HEK293 (cell line): ENCODE results near the gene FOXD1.
A peak's percentile ranks its signal among the peaks of the same experiment; 100 is the strongest.

ENCODE experiments used
- CTCF ChIA-PET: fragments of 350-600 bp; formaldehyde crosslinking; extraction: SDS; loops from one replicate; lab custom pipeline; 2021; ENCODE audit warnings: antibody characterized with exemption; lab: Yijun Ruan, JAX
- POLR2A ChIA-PET: fragments of 300-600 bp; formaldehyde crosslinking; extraction: SDS; loops from one replicate; lab custom pipeline; 2020; ENCODE audit warnings: antibody characterized with exemption, inconsistent platforms; lab: Yijun Ruan, JAX
- H3K27ac ChIP-seq: fragments of 200-500 bp; sonication (Bioruptor generic); 2 replicates; pipeline ENCODE4 v1.5.1; 2014; ENCODE audit warnings: low read depth, low read length, control low read depth, inconsistent platforms; ENCODE audit errors: extremely low read depth
- H3K36me3 ChIP-seq, 2 experiments: fragments of 200-500 bp in 1 of 2; sonication (Bioruptor generic) in 1 of 2; 1 replicate in 1 of 2; 2 replicates in 1 of 2; pipeline ENCODE4 v1.5.1; 2014 to 2017; ENCODE audit warnings: inconsistent platforms in 2 of 2, low read length in 2 of 2; ENCODE audit not compliant: control insufficient read depth in 2 of 2, insufficient read depth in 1 of 2
- H3K4me1 ChIP-seq: fragments of 200-500 bp; sonication (Bioruptor generic); 2 replicates; pipeline ENCODE4 v1.5.1; 2014; ENCODE audit warnings: mild to moderate bottlenecking, low read length, inconsistent platforms; ENCODE audit not compliant: control insufficient read depth, insufficient read depth
- H3K4me3 ChIP-seq: 2 replicates; pipeline ENCODE4 v1.5.1; 2011; ENCODE audit warnings: low read depth, mild to moderate bottlenecking, control low read depth, low read length, moderate library complexity
- H3K9me3 ChIP-seq: fragments of 200-500 bp; sonication (Bioruptor generic); 2 replicates; pipeline ENCODE4 v1.5.1; 2014; ENCODE audit warnings: low read depth, low read length, inconsistent platforms; ENCODE audit not compliant: control insufficient read depth, insufficient read depth
- BCL6B ChIP-seq: fragments of 450-650 bp; formaldehyde crosslinking; IDR thresholded peaks from 2 replicates; pipeline ENCODE4 v1.5.1; 2017; ENCODE audit warnings: missing biosample characterization, missing genetic modification characterization
- HIC1 ChIP-seq: fragments of 450-650 bp; formaldehyde crosslinking; IDR thresholded peaks from 2 replicates; pipeline ENCODE4 v1.5.1; 2016; ENCODE audit warnings: missing biosample characterization, missing genetic modification characterization
- IKZF3 ChIP-seq: fragments of 450-650 bp; IDR thresholded peaks from 2 replicates; pipeline ENCODE4 v1.5.0; 2018; ENCODE audit warnings: missing biosample characterization, mild to moderate bottlenecking, missing genetic modification characterization, moderate library complexity
- SCRT1 ChIP-seq: fragments of 450-650 bp; formaldehyde crosslinking; IDR thresholded peaks from 2 replicates; pipeline ENCODE4 v1.5.1; 2016; ENCODE audit warnings: missing biosample characterization, missing genetic modification characterization, borderline replicate concordance
- SCRT2 ChIP-seq: fragments of 450-650 bp; formaldehyde crosslinking; IDR thresholded peaks from 2 replicates; pipeline ENCODE4 v1.5.1; 2016; ENCODE audit warnings: missing biosample characterization, missing genetic modification characterization
- SP7 ChIP-seq: fragments of 450-650 bp; formaldehyde crosslinking; IDR thresholded peaks from 2 replicates; pipeline ENCODE4 v1.5.1; 2016; ENCODE audit warnings: missing biosample characterization, missing genetic modification characterization
- ZBTB17 ChIP-seq: fragments of 450-650 bp; formaldehyde crosslinking; IDR thresholded peaks from 2 replicates; pipeline ENCODE4 v1.5.1; 2016; ENCODE audit warnings: missing biosample characterization, missing genetic modification characterization
- ZBTB8A ChIP-seq: fragments of 450-650 bp; formaldehyde crosslinking; IDR thresholded peaks from 2 replicates; pipeline ENCODE4 v1.5.1; 2016; ENCODE audit warnings: missing biosample characterization, missing genetic modification characterization
- ZNF140 ChIP-seq: fragments of 450-650 bp; formaldehyde crosslinking; IDR thresholded peaks from 2 replicates; pipeline ENCODE4 v1.5.1; 2016; ENCODE audit warnings: missing biosample characterization, missing genetic modification characterization
- ZNF202 ChIP-seq: fragments of 450-650 bp; formaldehyde crosslinking; IDR thresholded peaks from 2 replicates; pipeline ENCODE4 v1.5.1; 2016; ENCODE audit warnings: missing biosample characterization, missing genetic modification characterization, borderline replicate concordance
- ZNF558 ChIP-seq: fragments of 450-650 bp; formaldehyde crosslinking; IDR thresholded peaks from 2 replicates; pipeline ENCODE4 v1.5.1; 2016; ENCODE audit warnings: missing biosample characterization, missing genetic modification characterization
- ZNF664 ChIP-seq: fragments of 450-650 bp; formaldehyde crosslinking; IDR thresholded peaks from 2 replicates; pipeline ENCODE4 v1.5.1; 2016; ENCODE audit warnings: missing biosample characterization, missing genetic modification characterization
- ZNF701 ChIP-seq: fragments of 450-650 bp; formaldehyde crosslinking; IDR thresholded peaks from 2 replicates; pipeline ENCODE4 v1.5.1; 2016; ENCODE audit warnings: missing biosample characterization, missing genetic modification characterization
- TF ChIP-seq, protein P1 (sequence below): fragments of 450-650 bp; formaldehyde crosslinking; IDR thresholded peaks from 2 replicates; pipeline ENCODE4 v1.5.1; 2017; ENCODE audit warnings: missing biosample characterization, missing genetic modification characterization
- TF ChIP-seq, protein P2 (sequence below): fragments of 450-650 bp; formaldehyde crosslinking; IDR thresholded peaks from 2 replicates; pipeline ENCODE4 v1.5.1; 2016; ENCODE audit warnings: missing biosample characterization, missing genetic modification characterization

The FOXD1 gene

DNA sequence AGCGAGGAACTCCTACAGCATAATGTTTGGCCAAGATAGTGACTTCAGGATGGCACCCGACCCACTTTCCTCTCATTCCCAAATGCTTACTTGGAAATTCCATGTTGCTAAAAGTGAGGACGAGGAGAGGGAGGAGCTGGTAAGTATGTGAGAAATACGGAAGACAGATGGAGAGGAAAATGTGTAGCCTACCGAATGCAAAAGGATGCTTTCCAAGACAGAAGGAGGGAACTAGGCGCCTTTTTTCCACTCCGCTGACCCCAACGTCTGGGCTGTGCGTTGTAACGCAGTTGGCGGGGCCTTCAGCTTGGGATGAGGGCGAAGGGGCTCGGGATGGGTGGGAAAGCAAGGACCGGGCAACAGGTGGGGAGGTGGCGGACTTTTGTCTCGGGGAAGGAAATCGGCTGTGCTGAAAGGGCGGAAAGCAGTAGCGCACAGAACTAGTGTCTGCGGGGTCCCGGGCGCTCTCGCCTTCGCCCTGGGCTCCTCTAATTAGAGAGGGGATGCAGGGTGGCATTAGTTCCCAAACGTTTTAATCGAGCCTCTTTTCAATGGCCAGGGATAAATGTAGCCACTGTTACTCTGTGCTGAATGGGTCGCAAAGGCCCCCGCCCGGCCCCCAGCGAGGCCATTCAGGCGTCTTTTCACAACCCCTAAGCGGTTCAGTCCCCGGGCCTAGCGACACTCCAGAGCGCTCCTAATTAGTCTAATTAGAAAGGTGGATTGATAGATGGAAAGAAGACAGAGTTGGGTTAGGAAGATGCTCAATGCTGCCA lies 12.6 kb downstream of the FOXD1 start:
- H3K36me3 ChIP-seq: no peaks in the 10 kb centered on the region
- peak overlapping the region; percentile 99; the same call in 1 of the 2 replicates for H3K27ac ChIP-seq
- 0 out of 2 replicates have a peak, but pooled peaks have one; percentile 59 for TF ChIP-seq BCL6B (tag by site-specific recombination)
- TF ChIP-seq HIC1 (tag by site-specific recombination): no peak
- peak; percentile 97 for TF ChIP-seq SCRT2 (tag by site-specific recombination)
- TF ChIP-seq ZBTB8A (tag by site-specific recombination): 0 out of 2 replicates have a peak, but pooled peaks have one; percentile 29
- TF ChIP-seq ZNF202 (tag by site-specific recombination): 0 out of 2 replicates have a peak, but pooled peaks have one; percentile 54
- peak; percentile 86 for TF ChIP-seq SCRT1 (tag by site-specific recombination)
- TF ChIP-seq ZNF701 (tag by site-specific recombination): no peak
- H3K4me1 ChIP-seq: peaks cover 36% of the 10 kb centered on the region
- ChIA-PET POLR2A (no interaction called here), CTCF (interaction anchor here (0.8 kb wide), 2 partner anchors 19 to 219 kb away, joined by 3 to 4 read pairs; no protein-coding TSS in a partner anchor)
- no peaks in the 10 kb centered on the region for H3K9me3 ChIP-seq
- no peak overlapping the region for H3K4me3 ChIP-seq

DNA sequence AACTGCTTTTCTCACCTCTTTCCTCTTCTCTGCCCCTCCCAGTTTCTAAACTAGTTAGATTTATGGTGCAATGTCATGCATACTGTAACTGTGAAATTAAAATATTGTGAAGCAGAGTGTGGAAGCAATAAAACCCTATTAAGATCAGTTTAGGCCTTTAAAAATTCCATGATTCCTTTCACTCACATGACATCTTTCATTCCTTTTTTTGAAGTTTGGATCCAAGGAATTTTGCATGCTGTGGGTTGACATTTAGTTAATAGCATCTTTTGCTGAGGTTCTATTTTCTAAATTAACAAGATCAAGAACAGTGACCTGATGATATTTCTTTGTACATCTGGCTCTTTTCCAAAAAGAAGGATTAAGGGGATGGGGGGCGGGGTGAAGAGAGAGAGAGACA lies 13.7 kb downstream of the FOXD1 start:
- CTCF ChIA-PET: interaction anchor here (0.6 to 1.4 kb wide), 2 partner anchors 210 to 219 kb away, joined by 3 read pairs; no protein-coding TSS in a partner anchor
- H3K27ac ChIP-seq: no peak overlapping the region
- TF ChIP-seq, protein P1, sequence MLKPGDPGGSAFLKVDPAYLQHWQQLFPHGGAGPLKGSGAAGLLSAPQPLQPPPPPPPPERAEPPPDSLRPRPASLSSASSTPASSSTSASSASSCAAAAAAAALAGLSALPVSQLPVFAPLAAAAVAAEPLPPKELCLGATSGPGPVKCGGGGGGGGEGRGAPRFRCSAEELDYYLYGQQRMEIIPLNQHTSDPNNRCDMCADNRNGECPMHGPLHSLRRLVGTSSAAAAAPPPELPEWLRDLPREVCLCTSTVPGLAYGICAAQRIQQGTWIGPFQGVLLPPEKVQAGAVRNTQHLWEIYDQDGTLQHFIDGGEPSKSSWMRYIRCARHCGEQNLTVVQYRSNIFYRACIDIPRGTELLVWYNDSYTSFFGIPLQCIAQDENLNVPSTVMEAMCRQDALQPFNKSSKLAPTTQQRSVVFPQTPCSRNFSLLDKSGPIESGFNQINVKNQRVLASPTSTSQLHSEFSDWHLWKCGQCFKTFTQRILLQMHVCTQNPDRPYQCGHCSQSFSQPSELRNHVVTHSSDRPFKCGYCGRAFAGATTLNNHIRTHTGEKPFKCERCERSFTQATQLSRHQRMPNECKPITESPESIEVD (tag by site-specific recombination): peak; percentile 84
- peak; percentile 28 for TF ChIP-seq SP7
- TF ChIP-seq ZNF558 (tag by site-specific recombination): 0 out of 2 replicates have a peak, but pooled peaks have one; percentile 36
- no peak for TF ChIP-seq ZNF140 (tag by site-specific recombination)
- TF ChIP-seq IKZF3 (tag by site-specific recombination): peak; percentile 13; the same call in 1 of the 2 replicates
- peak; percentile 93 for TF ChIP-seq ZNF664 (tag by site-specific recombination)
- 0 out of 2 replicates have a peak, but pooled peaks have one; percentile 31 for TF ChIP-seq ZBTB17 (tag by site-specific recombination)
- TF ChIP-seq, protein P2, sequence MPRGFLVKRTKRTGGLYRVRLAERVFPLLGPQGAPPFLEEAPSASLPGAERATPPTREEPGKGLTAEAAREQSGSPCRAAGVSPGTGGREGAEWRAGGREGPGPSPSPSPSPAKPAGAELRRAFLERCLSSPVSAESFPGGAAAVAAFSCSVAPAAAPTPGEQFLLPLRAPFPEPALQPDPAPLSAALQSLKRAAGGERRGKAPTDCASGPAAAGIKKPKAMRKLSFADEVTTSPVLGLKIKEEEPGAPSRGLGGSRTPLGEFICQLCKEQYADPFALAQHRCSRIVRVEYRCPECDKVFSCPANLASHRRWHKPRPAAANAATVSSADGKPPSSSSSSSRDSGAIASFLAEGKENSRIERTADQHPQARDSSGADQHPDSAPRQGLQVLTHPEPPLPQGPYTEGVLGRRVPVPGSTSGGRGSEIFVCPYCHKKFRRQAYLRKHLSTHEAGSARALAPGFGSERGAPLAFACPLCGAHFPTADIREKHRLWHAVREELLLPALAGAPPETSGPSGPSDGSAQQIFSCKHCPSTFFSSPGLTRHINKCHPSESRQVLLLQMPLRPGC (tag by site-specific recombination): no peak
- H3K4me3 ChIP-seq: no peak overlapping the region
- H3K36me3 ChIP-seq: no peaks in the 10 kb centered on the region
- POLR2A ChIA-PET: no interaction called here
- H3K9me3 ChIP-seq: no peaks in the 10 kb centered on the region
- peaks cover 36% of the 10 kb centered on the region for H3K4me1 ChIP-seq
